K562 (cell line): ENCODE measurements around the gene CCDC9.

Experiments
- EP300 ChIP-seq: IDR thresholded peaks from 2 replicates; pipeline ENCODE4 v1.6.1; 2012; ENCODE audit warnings: low read length, improper control_type of control experiment
- TF ChIP-seq, protein P1 (sequence below): IDR thresholded peaks from 2 replicates; pipeline ENCODE4 v1.6.1; 2016; ENCODE audit warnings: missing genetic modification characterization, missing compliant biosample characterization

GRCh38 chr19:47267350-47267759 lies 11.0 kb downstream of the CCDC9 start:
- no peak for TF ChIP-seq EP300
- TF ChIP-seq, protein P1, sequence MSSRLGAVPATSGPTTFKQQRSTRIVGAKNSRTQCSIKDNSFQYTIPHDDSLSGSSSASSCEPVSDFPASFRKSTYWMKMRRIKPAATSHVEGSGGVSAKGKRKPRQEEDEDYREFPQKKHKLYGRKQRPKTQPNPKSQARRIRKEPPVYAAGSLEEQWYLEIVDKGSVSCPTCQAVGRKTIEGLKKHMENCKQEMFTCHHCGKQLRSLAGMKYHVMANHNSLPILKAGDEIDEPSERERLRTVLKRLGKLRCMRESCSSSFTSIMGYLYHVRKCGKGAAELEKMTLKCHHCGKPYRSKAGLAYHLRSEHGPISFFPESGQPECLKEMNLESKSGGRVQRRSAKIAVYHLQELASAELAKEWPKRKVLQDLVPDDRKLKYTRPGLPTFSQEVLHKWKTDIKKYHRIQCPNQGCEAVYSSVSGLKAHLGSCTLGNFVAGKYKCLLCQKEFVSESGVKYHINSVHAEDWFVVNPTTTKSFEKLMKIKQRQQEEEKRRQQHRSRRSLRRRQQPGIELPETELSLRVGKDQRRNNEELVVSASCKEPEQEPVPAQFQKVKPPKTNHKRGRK (tag): no peak
